Left renal pelvis (tissue), 4 donors: ENCODE data around the gene IL1A. TPM values are rescaled to one million over a fixed set of nuclear protein-coding genes. Genes with fewer than 3 reads are reported as not detected.

ENCODE experiments used
- DNase-seq, 4 donors: peaks; one replicate each; pipeline ENCODE4 v3.0.0-alpha.2; 2013; ENCODE audit warnings: low read depth in 4 of 4, low spot score in 3 of 4
- polyA plus RNA-seq, 4 donors: library from polyadenylated mRNA; unstranded; fragments of 120-200 nt; gene quantifications; one replicate each; pipeline ENCODE4 v1.2.1, GENCODE V29; 2013; ENCODE audit not compliant: insufficient read length in 4 of 4

The IL1A gene
- polyA plus RNA-seq, 4 donors: 0.10 to 0.61 (median 0.19) TPM

DNA sequence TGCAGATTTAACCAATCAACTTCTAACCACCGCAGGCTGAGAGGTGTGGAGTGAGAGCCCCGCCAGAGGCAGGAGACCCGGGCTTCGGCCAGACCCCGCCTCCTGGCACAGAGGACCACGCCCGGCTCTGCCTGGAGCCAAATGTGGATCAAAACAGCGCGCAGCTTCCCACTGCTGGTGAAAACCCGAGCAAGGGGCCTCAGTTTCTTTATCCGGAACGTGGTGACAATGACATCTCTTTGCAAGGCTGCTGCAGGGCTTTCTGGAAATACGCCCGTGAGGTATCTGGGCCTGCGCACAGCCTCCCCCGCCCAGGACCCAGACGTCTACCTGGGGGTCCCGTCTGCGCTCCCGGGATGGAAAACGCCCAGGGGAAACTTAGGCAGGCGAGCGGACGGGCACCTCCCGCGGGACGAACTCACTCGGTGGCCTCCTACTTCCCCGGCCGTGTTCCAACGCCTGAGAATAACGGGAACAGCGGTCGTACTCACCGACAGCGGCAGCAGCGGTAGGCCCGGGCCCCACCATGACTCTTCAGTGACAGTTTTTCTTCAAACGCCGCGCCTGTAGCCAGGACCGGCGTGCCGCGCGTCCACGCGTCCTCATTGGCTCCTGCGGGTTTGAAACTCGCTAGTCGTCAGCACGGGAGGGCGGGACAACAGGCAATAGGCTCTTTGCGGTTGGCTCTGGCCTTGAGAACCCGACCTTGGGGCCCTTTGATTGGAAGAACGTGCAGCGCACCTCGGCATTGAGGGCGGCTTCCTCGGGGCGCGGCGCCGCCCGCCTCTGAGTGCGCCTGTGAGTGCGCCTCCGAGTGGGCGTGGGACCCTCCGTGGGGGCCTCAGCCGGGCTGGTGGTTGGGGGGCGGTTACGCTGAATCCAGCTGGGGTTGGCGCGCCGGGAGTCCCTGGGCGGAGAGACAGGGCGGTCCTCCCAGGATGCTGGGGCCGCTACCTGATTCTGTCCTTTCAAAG, 19.9 kb downstream of the IL1A start, which contains the start of gene CKAP2L:
Gene CKAP2L (minus strand): TSS at position 539 of the 974 bp plus-strand sequence. CDS start 11 bp downstream, at position 528.
- peak; percentile 89 to 96 (median 92) for DNase-seq

- DNase-seq: no peak
These were observed 22.0 kb downstream of the IL1A start for GRCh38 chr2:112762276-112762675.

DNA sequence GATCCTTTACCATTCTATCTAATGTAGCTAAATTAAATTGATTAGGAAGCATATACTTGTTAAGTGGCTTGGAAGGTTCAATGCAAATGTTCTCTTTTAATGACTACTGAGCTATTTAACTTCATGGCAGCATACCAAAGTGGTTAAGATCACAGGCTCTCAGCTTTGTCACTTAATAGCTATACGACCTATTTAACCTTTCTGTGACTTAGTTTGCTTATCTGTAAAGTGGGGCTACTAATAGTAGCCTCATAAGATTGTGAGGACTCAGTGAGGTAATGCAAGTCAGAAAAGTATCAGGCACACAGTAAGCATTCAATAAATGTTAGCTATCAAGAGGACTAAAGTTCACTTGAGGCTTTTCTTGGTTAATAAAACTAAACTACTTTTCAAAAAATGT, 24.1 kb downstream of the IL1A start:
- DNase-seq: no peak

GRCh38 chr2:112758711-112759110, 25.6 kb downstream of the IL1A start:
- no peak for DNase-seq

DNA sequence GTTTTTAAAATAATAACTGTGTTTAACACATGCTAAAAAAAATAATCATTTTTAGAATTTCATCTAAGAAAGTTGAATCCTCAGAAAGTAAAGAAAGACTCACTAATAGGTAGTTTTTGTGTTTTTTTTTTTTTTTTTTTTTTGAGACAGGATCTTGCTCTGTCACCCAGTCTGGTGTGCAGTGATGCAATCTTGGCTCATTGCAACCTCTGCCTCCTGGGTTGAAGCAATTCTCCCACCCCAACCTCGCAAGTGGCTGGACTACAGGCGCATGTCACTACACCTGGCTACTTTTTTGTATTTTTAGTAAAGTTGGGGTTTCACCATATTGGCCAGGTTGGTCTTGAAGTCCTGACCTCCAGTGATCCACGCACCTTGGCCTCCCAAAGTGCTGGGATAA, 27.0 kb downstream of the IL1A start:
- no peak for DNase-seq

DNA sequence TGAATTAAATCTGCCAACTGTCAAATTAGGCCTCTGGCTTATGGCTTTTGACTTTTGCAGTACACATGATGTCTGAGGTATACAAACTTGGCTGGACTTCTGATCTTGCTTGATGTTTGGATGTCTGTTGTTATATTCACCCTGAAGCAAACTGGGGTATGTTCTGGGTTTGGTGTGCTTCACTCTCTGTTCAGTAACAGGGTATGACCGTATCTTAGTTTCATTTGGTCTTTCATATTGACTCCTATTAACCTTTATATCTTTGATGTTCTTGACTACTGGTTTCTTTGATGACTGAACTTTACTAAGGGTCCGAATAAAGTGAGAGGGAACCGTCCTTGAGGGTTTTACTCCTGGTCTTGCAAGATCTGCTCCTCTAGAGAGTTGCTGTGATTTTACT, 28.1 kb downstream of the IL1A start:
- DNase-seq: no peak

DNA sequence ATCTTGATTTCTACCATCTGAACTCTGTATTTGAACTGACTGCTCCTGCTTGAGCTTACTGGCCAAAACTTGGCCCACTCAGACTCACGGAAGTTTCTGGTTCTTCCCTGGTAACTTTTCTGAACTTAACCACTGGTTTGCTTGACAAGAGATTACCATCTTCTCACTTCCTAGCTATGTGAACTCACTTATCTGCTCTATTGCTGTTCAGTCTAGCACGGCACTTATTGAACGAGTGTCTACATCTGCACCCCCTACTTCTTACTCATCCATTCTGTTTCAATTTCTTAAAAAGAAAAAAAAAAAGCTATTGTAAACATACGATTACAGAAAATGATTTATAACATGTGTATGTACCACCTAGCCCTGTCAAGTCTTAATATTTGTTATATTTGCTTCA, 28.8 kb downstream of the IL1A start:
- DNase-seq: no peak

DNA sequence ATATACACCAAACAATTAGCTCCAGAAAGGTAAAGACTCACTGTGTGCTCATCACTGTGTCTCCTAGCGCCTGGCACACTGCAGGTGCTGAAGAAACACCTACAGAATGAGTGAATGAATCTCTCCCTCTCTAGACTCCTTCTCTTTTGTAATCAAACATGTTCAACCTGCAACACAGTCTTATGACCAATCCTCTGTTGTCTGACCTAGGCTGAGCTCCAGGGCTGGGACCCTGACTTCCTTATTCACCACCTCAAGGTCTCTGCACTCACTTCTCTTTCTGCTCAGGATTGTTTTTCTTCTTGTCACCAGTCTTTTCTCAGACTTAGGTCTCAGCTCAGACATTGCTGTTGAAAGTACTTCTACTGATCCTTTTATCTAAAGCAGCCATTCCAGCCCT, 29.7 kb downstream of the IL1A start:
- DNase-seq: no peak

DNA sequence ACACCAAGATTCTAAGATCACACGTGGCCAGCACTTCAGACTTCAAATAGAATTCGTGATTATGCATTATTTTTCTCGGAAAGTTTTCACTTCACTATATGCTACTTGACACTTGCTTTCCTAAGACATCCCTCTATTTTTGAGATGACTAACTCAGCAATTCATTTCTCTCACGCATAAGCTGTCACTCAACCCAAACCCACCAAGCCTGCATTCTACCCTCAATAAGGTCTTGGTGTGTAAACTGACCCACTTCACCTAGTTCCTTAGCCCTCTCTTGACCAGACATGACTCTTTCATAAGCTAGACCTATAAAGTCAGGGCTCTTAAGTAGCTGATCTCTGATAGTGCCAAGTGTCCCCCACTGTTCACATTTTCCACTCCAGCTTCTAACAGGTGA, 31.6 kb downstream of the IL1A start:
- no peak for DNase-seq

GRCh38 chr2:112751451-112752197, 32.7 kb downstream of the IL1A start:
- no peak for DNase-seq

GRCh38 chr2:112750560-112750843, 33.8 kb downstream of the IL1A start:
- DNase-seq: no peak

GRCh38 chr2:112749755-112750559, 34.3 kb downstream of the IL1A start:
- DNase-seq: peak in 1 of 4 donors; percentile 29

GRCh38 chr2:112740527-112740926, 43.8 kb downstream of the IL1A start:
- DNase-seq: no peak

DNA sequence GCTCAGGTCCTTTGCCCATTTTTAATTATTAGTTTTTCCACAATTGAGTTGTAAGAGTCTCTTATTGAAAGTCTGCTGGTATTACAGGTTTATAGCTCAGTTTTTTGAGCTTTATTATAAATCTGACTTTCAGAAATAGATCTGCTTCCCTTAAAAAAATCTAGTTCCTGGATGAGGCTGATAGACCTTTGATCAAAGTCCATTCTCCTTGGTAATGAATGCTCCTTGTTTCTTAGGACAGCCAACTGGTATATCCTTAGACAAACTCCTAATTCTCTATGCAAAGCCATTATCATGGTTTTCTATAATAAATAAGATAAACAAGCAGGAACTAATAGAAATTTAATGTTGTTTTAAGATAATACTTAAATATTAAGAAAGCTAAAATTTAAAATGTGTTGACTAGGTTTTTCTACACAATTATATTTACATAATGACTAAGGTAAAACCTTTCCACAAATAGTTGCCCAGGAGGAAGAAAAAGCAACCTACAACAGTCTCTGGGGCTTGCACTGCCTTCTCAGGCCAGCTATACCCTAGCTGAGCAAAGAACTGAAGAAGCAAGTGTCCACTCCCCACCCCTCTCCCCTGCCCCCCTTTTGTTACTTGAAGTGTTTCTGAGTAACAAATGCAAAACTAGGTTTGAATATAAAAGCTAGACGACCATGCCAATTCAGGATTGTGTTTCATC, 46.6 kb downstream of the IL1A start:
- DNase-seq: no peak

GRCh38 chr2:112733871-112734270, 50.4 kb downstream of the IL1A start:
- DNase-seq: no peak

DNA sequence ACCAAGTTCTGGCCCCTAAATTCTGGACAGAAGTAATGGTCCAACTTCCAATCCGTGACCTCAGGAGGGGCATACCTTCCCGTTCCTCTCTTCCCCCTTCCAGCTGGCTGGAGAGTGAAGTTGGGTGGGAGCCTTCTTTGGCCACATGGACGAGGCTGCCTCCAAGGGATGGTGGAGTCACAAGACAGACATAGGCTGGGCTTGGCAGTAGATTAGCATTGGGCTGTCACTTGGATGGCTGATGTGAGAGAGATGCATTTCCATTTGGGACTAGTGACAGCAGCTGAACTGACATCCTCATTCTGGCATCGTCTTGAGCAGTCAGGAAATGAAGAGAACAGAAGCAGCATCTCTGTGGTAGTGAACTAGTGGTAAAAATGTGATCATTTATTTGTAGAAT, 50.8 kb downstream of the IL1A start:
- no peak for DNase-seq

GRCh38 chr2:112731479-112731878, 52.8 kb downstream of the IL1A start:
- DNase-seq: no peak

DNA sequence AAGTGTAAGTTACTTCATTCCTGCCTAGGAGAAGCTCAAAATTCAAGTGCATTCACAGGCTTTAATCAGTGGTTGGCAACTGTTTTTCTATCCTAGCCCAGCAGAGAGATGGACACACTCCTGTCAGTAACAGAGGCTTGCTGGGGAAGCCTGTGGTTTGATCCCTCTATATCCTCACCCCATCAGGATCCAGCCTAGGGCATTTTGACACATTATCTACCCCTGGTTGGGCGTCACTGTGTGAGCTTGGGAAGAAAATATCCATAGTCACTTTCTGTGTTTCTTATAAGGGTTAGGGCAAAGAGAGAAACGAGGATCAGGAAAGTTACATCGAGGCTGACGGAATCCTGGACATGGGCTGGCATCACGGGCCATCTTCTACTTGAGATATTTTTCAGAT, 53.5 kb downstream of the IL1A start:
- no peak for DNase-seq

DNA sequence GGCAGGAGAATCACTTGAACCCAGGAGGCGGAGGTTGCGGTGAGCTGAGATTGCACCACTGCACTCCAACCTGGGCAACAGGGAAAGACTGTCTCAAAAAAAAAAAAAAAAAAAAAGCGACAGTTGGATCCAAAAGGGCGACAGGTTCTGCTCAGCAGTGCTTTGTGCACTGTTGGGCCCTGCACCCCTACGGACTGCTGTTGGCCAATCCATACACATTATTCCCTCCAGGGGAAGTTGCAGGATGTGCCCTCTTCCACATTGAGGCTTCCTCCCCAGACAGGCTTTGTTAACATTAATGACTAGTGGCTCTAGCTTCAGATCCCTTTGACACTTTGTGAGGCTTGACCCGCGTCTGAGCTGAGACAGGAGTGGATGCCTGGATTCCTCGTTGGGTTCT, 54.1 kb downstream of the IL1A start:
- DNase-seq: no peak

- DNase-seq: no peak
These were observed 55.7 kb downstream of the IL1A start for GRCh38 chr2:112728378-112729175.
